GM19351 (cell line): ENCODE measurements around the gene TBC1D8.

Experiments
- ATAC-seq: cut with Tn5 transposase; IDR thresholded peaks from one replicate; pipeline ENCODE4 v1.9.1; 2021; ENCODE audit warnings: mild to moderate bottlenecking, moderate library complexity; ENCODE audit not compliant: unreplicated experiment

The TBC1D8 gene

DNA sequence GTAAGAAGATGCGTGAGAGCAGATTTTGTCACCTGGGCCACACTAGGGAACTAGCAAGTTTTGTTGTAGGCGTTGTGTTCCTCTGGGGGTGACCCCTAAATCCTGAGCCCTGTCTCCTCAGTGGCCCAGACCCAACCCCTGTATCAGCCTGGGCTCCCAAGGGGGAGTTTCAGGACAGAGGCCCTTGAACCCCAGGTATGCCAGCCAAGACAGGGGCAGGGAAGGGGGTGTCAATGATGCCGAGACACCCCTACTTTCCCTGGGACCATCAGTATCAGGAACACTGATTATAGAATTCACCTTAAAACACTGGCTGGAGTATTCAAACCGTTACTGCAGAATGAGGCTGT, 188.2 kb downstream of the TBC1D8 start:
- no peak for ATAC-seq

DNA sequence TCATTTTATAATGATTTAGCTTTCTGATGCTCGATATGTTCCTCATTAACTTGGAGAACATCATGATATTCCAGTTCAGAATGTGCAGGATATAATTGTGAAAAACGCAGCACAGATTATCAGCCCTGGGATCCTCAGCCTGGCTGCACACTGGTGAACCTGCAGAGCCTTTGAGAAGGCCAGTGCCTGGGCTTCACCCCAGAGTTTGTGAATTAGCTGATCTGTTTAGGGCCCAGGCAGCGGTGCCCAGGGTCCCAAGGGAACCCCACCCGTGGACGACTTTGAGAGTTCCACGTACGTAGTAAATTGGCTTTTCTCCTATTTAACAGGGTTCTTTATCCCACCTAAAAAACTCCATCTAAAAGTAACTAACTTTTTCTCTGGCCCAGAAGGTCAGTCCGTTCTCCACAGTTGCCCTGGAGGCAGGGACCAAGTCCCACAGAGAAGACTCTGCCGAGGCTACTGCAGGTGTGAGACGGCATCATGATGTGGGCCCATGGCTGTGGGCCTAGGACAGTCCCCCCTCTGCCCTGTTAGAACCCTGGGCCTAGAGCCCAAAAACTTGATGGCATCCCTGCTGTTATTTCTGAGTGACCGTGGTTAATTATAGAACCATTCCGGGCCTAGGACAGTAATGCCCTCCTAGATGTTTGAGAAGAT, 188.7 kb downstream of the TBC1D8 start:
- ATAC-seq = no peak

DNA sequence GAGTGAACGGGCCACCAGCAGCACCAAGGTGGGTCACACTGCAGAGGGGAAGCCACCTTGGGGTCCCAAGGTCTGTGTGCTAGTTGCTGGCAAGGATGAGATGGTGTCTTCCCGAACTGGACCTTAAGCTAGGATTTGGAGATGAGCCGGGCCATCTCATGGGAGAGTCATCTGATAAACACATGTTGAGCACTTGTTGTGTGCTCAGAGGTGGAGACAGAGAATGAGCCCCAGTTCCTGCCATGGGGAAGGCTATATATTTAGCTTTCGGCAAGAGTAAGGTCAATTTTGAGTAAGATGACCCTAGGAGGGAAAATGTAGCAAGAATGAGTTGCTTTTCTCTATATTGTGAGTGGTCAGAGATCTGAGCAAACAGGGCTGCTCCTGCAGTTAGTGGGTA, 190.5 kb downstream of the TBC1D8 start:
- no peak for ATAC-seq

DNA sequence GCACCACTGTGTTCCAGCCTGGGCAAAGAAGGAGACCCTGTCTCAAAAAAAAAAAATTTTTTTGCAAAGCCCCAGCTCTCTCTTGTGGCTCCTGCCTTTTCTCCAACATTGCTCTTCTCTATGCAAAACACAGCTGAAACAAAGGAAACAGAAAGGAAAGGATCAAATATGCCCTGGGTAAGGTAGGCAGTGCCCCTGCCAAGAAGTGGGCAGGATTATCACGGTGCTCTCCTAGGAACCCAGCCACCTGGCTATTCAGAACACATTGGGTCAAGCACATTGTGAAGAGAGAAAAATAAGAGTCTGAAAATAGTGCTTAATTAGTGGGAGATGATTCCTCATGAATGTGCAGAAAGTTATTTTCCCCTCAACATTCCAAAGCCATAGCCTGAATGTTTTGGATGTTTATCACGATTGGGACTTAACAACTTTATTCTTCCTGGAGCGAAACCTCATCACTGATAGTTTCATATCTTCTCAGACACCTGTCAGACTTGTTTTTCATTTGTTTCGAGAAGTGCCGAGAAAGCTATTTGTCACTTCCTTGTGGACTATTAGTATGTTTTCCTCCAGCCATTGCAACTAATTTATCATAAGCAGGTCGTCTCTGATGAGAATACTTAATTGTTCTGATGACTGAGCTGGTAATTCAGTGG, 191.8 kb downstream of the TBC1D8 start:
- no peak for ATAC-seq

DNA sequence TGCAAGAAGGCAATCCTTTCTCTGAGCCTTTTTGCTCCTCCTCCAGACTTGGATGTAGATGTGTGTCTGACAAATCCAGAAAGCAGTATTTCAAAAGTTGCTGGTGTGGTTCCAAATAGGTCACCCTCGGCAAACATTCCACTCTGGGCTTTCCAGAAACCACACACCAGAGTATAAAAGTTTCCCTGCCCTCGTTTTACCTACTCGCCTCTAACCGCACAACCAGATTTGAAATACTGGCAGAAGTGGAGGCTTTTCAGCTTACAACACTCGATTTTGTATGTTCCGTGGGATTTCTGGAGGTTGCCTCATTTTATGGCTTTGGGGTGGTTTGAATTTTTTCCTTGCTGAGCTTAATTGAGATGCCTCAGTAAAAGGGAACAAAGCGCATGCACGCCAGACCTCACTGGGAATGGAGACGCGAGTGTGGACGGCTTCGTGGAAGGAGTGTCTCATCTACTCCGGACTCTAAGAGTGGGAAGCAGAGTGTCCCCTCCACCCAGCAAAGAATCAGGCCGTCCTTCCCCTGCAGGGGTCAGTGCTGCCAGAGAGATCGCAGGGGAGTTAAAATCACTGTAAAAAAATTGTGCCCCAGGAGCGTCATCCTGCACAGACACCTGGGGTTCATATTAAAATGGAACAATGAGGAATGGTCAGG, 193.1 kb downstream of the TBC1D8 start:
- no peak for ATAC-seq
